ENCODE data around the gene ERRFI1.
"Not testable (repeated sequence)": the region's sequence is repeated elsewhere in the genome, so short reads cannot be mapped to it uniquely, and the experiment has no call there.

The ERRFI1 gene, protein sequence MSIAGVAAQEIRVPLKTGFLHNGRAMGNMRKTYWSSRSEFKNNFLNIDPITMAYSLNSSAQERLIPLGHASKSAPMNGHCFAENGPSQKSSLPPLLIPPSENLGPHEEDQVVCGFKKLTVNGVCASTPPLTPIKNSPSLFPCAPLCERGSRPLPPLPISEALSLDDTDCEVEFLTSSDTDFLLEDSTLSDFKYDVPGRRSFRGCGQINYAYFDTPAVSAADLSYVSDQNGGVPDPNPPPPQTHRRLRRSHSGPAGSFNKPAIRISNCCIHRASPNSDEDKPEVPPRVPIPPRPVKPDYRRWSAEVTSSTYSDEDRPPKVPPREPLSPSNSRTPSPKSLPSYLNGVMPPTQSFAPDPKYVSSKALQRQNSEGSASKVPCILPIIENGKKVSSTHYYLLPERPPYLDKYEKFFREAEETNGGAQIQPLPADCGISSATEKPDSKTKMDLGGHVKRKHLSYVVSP

DNA sequence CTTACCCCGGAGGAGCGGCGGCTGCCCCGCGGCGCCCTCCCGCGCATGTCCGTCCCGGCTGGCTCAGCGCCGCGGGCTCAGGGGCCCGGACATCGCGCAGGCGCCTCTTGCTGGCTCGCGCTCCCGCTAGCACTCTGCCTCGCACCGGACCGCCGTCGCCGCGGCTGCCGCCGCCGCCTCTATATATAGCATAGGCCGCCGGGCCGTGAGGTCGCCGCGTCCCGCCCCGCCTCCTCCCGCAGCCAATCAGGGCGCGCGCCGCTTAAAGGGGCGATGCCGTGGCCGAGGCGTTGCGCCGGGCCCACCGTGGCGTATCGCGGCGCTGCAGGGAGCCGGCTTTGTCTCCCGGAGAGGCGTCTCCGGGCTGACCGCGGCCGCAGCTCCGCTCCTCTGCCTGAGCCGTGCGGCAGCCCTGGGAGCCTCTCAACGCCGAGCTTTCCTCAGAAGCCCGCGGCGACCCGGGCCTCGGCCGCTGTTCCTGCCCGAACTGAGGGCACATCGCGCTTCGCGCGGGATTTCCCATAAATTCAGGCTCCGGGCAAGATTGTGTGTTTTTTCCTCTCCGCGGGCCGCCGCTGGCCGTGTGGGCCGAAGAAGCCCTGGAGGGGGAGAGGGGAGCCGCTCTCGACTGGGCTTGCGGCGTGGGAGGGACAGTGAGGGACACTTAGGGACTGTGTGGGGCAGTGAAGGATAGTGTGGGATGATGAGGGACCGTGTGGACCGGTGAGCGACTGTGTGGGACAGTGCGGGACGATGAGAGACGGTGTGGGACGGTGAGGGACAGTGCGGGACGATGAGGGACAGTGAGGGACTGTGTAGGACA is at the start of gene ERRFI1:
Gene ERRFI1 (minus strand): TSS at position 157 of the 823 bp plus-strand sequence. CDS start 10,690 bp downstream, outside the sequence.
- peak; percentile 94 for DNase-seq (ENCODE audit: low read depth)
- TF ChIP-seq, protein P1, sequence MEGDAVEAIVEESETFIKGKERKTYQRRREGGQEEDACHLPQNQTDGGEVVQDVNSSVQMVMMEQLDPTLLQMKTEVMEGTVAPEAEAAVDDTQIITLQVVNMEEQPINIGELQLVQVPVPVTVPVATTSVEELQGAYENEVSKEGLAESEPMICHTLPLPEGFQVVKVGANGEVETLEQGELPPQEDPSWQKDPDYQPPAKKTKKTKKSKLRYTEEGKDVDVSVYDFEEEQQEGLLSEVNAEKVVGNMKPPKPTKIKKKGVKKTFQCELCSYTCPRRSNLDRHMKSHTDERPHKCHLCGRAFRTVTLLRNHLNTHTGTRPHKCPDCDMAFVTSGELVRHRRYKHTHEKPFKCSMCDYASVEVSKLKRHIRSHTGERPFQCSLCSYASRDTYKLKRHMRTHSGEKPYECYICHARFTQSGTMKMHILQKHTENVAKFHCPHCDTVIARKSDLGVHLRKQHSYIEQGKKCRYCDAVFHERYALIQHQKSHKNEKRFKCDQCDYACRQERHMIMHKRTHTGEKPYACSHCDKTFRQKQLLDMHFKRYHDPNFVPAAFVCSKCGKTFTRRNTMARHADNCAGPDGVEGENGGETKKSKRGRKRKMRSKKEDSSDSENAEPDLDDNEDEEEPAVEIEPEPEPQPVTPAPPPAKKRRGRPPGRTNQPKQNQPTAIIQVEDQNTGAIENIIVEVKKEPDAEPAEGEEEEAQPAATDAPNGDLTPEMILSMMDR (IDR thresholded peaks at IDR 0.05; ENCODE audit: insufficient read depth, low read depth, low read length, missing control alignments) = no peak
- H3K4me3 ChIP-seq (ENCODE audit: low read depth, low read length) = peak within 1 kb of the TSS; percentile 52

DNA sequence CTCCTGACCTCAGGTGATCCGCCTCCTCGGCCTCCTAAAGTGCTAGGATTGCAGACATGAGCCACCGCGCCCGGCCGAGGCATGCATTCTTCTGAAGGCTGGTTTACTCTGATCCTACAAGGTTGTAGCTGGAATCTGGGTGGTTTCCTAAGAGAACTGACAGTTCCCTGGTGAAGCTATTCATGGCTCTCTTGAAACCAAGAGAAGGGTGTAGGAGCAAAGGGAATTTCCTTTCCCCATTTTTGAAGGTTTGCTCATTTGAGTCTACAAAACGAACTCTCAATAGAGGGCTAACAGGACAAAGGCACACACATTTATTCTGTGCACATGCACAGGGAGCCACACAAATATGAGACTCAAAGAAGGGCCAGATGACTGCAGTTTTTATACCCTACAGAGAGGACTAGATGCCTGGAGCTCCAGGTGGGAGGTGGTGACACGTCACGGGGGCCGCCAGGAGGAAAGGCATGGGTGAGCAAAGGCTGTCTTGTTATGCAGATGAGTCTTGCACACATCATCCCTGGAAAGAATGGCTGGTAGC is 49.5 kb upstream of the ERRFI1 start:
- DNase-seq (ENCODE audit: low read depth) = no peak
- no peak overlapping the region for H3K4me3 ChIP-seq (ENCODE audit: low read depth, low read length)
- TF ChIP-seq, protein P1 (IDR thresholded peaks at IDR 0.05; ENCODE audit: insufficient read depth, low read depth, low read length, missing control alignments) = no peak

DNA sequence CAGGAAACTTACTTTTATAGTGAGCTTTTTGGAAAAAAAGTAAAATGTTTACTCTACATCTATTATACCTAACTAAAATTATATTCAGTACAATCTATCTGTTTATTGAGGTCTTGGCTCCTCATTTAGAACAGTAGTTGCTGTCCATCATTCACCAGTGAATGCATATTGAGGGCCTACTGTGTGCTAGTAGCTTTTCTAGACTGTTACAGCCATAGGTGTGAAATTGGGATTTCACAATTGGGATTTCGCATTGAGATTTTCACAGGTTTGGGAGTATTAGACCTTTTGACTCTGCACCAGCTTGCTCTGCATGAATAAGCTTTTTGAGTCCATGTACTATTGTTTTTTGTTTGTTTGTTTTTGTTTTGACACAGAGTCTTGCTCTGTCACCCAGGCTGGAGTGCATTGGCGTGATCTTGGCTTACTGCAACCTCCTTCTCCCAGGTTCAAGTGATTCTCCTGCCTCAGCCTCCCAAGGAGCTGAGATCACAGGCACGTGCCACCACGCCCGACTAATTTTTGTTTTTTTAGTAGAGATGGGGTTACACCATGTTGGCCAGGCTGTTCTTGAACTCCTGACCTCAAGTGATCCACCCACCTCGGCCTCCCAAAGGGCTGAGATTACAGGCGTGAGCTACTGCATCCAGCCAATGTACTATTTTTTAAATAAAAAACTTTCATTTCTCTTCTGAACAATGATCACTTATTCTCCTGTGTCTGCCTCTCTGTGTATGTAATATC is 47.2 kb upstream of the ERRFI1 start:
- TF ChIP-seq, protein P1 (IDR thresholded peaks at IDR 0.05; ENCODE audit: insufficient read depth, low read depth, low read length, missing control alignments) = no peak
- no peak for DNase-seq (ENCODE audit: low read depth)
- H3K4me3 ChIP-seq (ENCODE audit: low read depth, low read length) = no peak overlapping the region

DNA sequence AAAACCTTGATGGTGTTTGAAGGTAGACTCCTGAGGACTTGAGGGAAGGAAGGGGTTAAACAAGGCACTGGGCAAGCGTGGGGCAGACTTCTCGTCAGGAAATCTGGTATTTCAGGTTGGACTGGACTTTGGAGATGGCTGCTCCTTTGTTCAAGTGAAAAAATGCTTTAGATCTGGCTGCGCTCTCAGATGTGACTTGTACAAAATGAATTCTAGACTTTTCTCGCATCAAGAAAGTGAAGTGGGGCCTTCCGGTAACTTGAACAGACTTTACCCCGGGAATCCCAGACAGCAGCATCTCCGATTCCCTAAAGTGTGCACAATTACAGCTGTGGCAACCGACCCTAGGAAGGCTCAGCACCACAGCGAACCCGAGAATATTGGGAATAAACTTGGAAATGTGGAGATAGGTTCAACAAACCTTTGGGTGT is 44.3 kb upstream of the ERRFI1 start:
- TF ChIP-seq, protein P1 (IDR thresholded peaks at IDR 0.05; ENCODE audit: insufficient read depth, low read depth, low read length, missing control alignments) = no peak
- H3K4me3 ChIP-seq (ENCODE audit: low read depth, low read length) = no peak overlapping the region
- DNase-seq (ENCODE audit: low read depth) = no peak

DNA sequence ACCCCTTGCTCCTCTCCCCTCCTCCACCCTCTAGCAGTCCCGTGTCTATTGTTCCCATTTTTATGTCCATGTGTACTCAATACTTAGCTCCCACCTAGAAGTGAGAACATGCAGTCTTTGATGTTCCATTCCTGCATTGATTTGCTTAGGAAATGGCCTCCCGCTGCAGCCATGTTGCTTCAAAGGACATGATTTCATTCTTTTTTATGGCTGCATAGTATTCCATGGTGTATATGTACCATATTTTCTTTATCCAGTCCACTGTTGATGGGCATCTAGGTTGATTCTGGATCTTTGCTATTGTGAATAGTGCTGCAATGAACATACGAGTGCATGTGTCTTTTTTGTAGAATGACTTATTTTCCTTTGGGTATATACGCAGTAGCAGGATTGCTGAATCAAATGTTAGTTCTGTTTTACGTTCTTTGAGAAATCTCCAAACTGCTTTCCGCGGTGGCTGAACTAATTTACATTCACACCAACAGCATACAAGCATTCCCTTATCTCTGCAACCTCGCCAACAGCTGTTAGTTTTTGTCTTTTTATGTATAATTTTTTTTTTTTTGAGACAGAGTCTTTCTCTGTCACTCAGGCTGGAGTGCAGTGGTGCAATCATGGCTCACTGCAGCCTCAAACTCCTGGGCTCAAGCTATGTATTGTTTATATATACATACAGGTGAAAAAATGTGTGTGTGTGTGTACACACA is 43.7 kb upstream of the ERRFI1 start:
- not testable (repeated sequence) for H3K4me3 ChIP-seq (ENCODE audit: low read depth, low read length); DNase-seq (ENCODE audit: low read depth)

DNA sequence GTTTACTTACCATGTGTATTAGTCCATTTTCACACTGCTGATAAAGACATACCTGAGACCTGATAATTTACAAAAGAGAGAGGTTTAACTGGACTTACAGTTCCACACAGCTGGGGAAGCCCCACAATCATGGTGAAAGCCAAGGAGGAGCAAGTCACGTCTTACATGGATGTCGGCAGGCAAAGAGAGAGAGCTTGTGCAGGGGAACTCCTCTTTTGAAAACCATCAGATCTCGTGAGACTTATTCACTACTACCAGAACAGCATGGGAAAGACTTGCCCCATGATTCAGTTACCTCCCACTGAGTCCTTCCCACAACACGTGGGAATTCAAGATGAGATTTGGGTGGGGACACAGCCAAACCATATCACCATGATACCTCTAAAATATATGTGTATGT is 39.3 kb upstream of the ERRFI1 start:
- H3K4me3 ChIP-seq (ENCODE audit: low read depth, low read length) = no peak overlapping the region
- no peak for DNase-seq (ENCODE audit: low read depth)
- TF ChIP-seq, protein P1 (IDR thresholded peaks at IDR 0.05; ENCODE audit: insufficient read depth, low read depth, low read length, missing control alignments) = no peak
